KMS-11 (cell line): Measurements from ENCODE around the gene CAGE1.
A peak's percentile ranks its signal among the peaks of the same experiment; 100 is the strongest.
"Not testable (repeated sequence)": the region's sequence is repeated elsewhere in the genome, so short reads cannot be mapped to it uniquely, and the experiment has no call there.

Experiments used
- H2AFZ ChIP-seq: fragments of 200-600 bp; sonication (generic); 2 replicates; pipeline ENCODE4 v1.6.1; 2016; ENCODE audit warnings: antibody characterized with exemption, mixed run types, low read depth
- H3K27ac ChIP-seq: fragments of 200-600 bp; sonication (generic); 2 replicates; pipeline ENCODE4 v1.6.1; 2016; ENCODE audit warnings: mild to moderate bottlenecking, mixed run types
- H3K27me3 ChIP-seq: fragments of 200-600 bp; sonication (generic); 2 replicates; pipeline ENCODE4 v1.6.1; 2017; ENCODE audit warnings: mild to moderate bottlenecking, low read depth, mixed run types, moderate library complexity; ENCODE audit not compliant: insufficient read depth
- H3K36me3 ChIP-seq: fragments of 200-600 bp; sonication (generic); 2 replicates; pipeline ENCODE4 v1.6.1; 2017; ENCODE audit warnings: mild to moderate bottlenecking, mixed run types; ENCODE audit not compliant: insufficient read depth
- H3K4me1 ChIP-seq: fragments of 200-600 bp; sonication (generic); 2 replicates; pipeline ENCODE4 v1.6.1; 2016; ENCODE audit warnings: mild to moderate bottlenecking, low read depth, mixed run types; ENCODE audit not compliant: poor library complexity, severe bottlenecking
- H3K4me2 ChIP-seq: fragments of 200-600 bp; sonication (generic); 2 replicates; pipeline ENCODE4 v1.7.0; 2016; ENCODE audit warnings: mild to moderate bottlenecking, mixed run types
- H3K4me3 ChIP-seq: fragments of 200-600 bp; sonication (generic); IDR thresholded peaks from 2 replicates; pipeline ENCODE4 v1.6.1; 2017; ENCODE audit warnings: low read depth, low read length, mixed read lengths; ENCODE audit not compliant: insufficient read depth
- H3K79me2 ChIP-seq: fragments of 200-600 bp; sonication (generic); 2 replicates; pipeline ENCODE4 v1.6.1; 2016; ENCODE audit warnings: low read depth, mixed run types; ENCODE audit not compliant: insufficient read depth
- H3K9ac ChIP-seq: fragments of 200-600 bp; sonication (generic); 2 replicates; pipeline ENCODE4 v1.6.1; 2016; ENCODE audit warnings: mild to moderate bottlenecking, mixed run types
- H4K20me1 ChIP-seq: fragments of 200-600 bp; sonication (generic); 2 replicates; pipeline ENCODE4 v1.6.1; 2016; ENCODE audit warnings: mild to moderate bottlenecking, mixed run types; ENCODE audit not compliant: insufficient read depth
- TF ChIP-seq, protein P1 (sequence below): fragments of 200-600 bp; sonication (generic); conservative IDR thresholded peaks from 2 replicates; pipeline ENCODE4 v1.6.1; 2017; ENCODE audit warnings: low read depth, mild to moderate bottlenecking, antibody characterized with exemption, low read length, moderate library complexity, mixed read lengths

CAGE1 gene

GRCh38 chr6:7341989-7342742 is 47.4 kb downstream of the CAGE1 start:
- Histone ChIP-seq H2AFZ (no peak overlapping the region), H3K27me3 (no peaks in the 10 kb centered on the region), H3K4me3 (no peak overlapping the region), H3K9ac (no peak overlapping the region), H3K27ac (no peak overlapping the region), H3K79me2 (no peaks in the 10 kb centered on the region), H3K36me3 (no peaks in the 10 kb centered on the region), H3K4me1 (no peaks in the 10 kb centered on the region), H4K20me1 (no peaks in the 10 kb centered on the region), H3K4me2 (no peak overlapping the region)
- TF ChIP-seq, protein P1, sequence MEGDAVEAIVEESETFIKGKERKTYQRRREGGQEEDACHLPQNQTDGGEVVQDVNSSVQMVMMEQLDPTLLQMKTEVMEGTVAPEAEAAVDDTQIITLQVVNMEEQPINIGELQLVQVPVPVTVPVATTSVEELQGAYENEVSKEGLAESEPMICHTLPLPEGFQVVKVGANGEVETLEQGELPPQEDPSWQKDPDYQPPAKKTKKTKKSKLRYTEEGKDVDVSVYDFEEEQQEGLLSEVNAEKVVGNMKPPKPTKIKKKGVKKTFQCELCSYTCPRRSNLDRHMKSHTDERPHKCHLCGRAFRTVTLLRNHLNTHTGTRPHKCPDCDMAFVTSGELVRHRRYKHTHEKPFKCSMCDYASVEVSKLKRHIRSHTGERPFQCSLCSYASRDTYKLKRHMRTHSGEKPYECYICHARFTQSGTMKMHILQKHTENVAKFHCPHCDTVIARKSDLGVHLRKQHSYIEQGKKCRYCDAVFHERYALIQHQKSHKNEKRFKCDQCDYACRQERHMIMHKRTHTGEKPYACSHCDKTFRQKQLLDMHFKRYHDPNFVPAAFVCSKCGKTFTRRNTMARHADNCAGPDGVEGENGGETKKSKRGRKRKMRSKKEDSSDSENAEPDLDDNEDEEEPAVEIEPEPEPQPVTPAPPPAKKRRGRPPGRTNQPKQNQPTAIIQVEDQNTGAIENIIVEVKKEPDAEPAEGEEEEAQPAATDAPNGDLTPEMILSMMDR: no peak

DNA sequence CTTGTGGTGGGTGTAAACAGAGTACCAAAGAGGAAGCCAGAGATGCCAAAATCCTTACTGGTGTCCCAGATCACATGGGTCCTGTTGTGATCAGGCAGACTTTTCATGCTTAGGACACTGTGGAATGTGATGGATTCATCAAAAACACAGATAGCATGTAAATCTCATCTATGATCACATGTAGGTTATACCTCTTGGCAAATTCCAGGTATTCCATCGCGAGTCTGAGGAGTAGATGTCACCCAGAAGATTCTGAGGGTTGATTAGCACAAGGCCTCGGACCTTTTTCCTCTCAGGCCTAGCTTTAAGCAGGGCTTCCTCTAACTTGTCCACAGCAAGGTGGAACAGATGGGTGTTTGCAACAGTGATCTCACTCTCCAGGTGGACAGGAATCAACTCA is 48.3 kb downstream of the CAGE1 start:
- Histone ChIP-seq H2AFZ (no peak overlapping the region), H3K9ac (no peak overlapping the region), H3K36me3 (no peaks in the 10 kb centered on the region), H3K4me1 (no peaks in the 10 kb centered on the region), H3K27ac (no peak overlapping the region), H3K4me3 (no peak overlapping the region), H3K27me3 (no peaks in the 10 kb centered on the region), H3K4me2 (no peak overlapping the region), H4K20me1 (no peaks in the 10 kb centered on the region), H3K79me2 (no peaks in the 10 kb centered on the region)
- TF ChIP-seq, protein P1: no peak

DNA sequence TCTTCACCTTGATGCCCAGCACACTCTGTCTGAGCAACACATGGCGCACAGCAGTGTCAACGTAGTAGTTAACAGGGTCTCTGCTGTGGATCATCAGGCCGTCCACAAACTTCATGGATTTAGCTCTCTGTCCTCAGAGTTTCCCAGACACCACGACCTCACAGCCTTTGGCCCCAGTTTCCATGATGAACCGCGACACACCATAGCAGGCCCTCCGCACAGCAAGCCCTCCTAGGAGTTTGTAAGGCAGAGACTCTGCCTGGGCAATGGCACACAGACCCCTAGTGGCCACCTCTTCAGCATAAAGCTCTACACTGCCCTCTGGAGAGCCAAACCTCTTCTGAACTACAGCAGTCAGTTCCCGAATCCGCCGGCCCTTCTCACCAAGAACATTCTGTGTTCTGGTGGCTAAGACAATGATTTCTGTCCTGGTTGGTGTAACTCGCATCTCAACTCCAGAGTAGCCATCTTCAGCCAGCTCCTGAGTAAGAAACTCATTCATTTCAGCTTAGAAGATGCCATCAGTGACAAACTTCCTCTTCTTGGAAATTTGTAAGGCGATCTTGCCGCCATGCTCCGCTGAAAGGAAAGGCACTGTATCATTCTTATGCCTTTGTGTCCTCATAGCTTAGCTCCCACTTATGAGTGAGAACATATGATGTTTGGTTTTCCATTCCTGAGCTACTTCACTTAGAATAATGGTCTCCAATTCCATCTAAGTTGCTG is 50.4 kb downstream of the CAGE1 start:
- TF ChIP-seq, protein P1: 0 out of 2 replicates have a peak, but pooled peaks have one; percentile 20
- not testable (repeated sequence) for H3K4me1 ChIP-seq, H3K9ac ChIP-seq, H3K79me2 ChIP-seq, H3K4me2 ChIP-seq, H3K27ac ChIP-seq, H3K27me3 ChIP-seq, H4K20me1 ChIP-seq, H3K36me3 ChIP-seq, H3K4me3 ChIP-seq, H2AFZ ChIP-seq

- Histone ChIP-seq H4K20me1 (no peaks in the 10 kb centered on the region), H3K4me2 (no peak overlapping the region), H3K4me3 (no peak overlapping the region), H3K27ac (no peak overlapping the region), H3K79me2 (no peaks in the 10 kb centered on the region), H3K4me1 (no peaks in the 10 kb centered on the region), H3K36me3 (no peaks in the 10 kb centered on the region), H2AFZ (no peak overlapping the region), H3K27me3 (no peaks in the 10 kb centered on the region), H3K9ac (no peak overlapping the region)
- TF ChIP-seq, protein P1: no peak
Observed at GRCh38 chr6:7338031-7338430, 51.5 kb downstream of the CAGE1 start.
